Lower leg skin (tissue), 4 donors: ENCODE measurements around the gene CEACAM18. TPM values are rescaled to one million over a fixed set of nuclear protein-coding genes. Genes with fewer than 3 reads are reported as not detected.

Experiments
- DNase-seq, 2 donors: peaks; one replicate each; pipeline ENCODE4 v3.0.0-alpha.2; 2019; ENCODE audit warnings: low spot score in 2 of 2
- H3K4me3 ChIP-seq: fragments of 200-600 bp; sonication (generic); 2 replicates; pipeline ENCODE4 v1.5.1; 2017; ENCODE audit warnings: mild to moderate bottlenecking, low read depth; ENCODE audit not compliant: poor library complexity, severe bottlenecking
- POLR2A ChIP-seq, 2 donors: fragments of 450-650 bp; IDR thresholded peaks; one replicate each; pipeline ENCODE4 v1.6.1; 2016 to 2017; ENCODE audit warnings: antibody characterized with exemption in 2 of 2, mild to moderate bottlenecking in 1 of 2, moderate library complexity in 1 of 2
- WGBS, 2 donors: methylation state at CpG; one replicate each; pipeline ENCODE4 v1.1.5; 2018; 5-methylcytosine and 5-hydroxymethylcytosine counted together
- intact Hi-C: fragments of 100-400 bp; cut with DNase I; formaldehyde crosslinking; loops from one replicate; pipeline ENCODE4 v1.15.0; 2023; ENCODE audit warnings: low total_unique reads
- total RNA-seq, 4 donors: library from RNA; depleted of rRNA; stranded (reverse); fragments of >200 nt; gene quantifications; one replicate each; pipeline ENCODE4 v1.1.0, GENCODE V29; 2016
- TF ChIP-seq, protein P1 (sequence below), 3 donors: fragments of 450-650 bp; IDR thresholded peaks; one replicate each; pipeline ENCODE4 v1.5.1; 2016; ENCODE audit warnings: antibody characterized with exemption in 3 of 3, mild to moderate bottlenecking in 3 of 3, moderate library complexity in 2 of 3

The CEACAM18 gene
- total RNA-seq, 4 donors from 2014 or later: not detected

DNA sequence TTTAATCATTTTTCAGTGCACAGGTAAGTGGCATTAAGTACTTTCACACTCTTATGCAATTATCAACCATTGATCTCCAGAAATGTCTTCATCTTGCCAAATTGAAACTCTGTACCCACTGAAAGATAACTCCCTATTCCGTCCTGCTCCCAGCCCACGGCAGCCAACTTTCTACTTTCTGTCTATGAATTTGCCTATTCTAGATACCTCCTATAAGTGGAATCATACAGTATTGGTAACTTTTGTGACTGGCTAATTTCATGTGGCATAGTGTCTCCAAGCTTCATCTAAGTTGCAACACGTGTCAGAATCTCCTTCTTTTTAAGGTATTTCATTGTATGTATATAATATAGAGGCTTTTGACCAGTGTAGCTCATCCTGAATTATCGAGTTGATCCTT is 5.7 kb upstream of the CEACAM18 start:
- DNase-seq: peak in 1 of 2 donors; percentile 3
- intact Hi-C loops: no loop called here
- TF ChIP-seq, protein P1, sequence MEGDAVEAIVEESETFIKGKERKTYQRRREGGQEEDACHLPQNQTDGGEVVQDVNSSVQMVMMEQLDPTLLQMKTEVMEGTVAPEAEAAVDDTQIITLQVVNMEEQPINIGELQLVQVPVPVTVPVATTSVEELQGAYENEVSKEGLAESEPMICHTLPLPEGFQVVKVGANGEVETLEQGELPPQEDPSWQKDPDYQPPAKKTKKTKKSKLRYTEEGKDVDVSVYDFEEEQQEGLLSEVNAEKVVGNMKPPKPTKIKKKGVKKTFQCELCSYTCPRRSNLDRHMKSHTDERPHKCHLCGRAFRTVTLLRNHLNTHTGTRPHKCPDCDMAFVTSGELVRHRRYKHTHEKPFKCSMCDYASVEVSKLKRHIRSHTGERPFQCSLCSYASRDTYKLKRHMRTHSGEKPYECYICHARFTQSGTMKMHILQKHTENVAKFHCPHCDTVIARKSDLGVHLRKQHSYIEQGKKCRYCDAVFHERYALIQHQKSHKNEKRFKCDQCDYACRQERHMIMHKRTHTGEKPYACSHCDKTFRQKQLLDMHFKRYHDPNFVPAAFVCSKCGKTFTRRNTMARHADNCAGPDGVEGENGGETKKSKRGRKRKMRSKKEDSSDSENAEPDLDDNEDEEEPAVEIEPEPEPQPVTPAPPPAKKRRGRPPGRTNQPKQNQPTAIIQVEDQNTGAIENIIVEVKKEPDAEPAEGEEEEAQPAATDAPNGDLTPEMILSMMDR (IDR thresholded peaks at IDR 0.05): no peak
- no peak for TF ChIP-seq POLR2A (IDR thresholded peaks at IDR 0.05)
- WGBS, 2 donors: 14% methylated on average over 4 of the region's 4 CpGs
- H3K4me3 ChIP-seq: no peak overlapping the region

DNA sequence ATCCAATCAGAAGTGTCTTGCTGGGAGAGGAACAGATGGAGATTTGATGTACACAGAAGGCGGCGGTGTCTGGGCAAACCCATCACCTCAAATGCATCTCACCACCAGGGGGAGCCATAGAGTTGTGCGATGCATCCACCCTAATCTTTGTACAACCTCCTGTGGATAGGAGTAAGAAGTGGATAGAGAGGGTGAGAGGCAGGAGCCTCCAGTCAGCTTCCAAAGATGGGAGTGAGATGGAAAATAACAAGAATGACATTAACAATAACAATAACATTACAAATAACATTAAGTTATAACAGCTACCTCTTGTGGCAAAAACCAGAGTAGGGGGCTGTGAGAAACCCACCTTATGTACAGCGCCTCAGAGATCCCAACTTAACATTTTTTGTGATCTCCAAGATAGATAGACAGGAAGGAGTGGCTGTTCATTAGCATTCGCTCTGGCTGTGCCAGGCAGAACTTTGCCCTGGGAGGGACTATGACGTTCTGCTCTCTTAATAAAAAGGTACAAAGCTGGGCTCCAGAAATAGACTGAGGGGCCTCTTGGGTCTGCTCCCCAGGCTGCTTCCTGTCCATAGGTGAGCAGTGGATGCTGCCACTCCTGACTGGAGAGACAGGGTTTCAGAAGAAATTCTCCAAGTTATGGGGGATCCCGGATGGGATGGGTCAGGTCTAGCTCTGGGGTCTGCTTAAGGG is 5.2 kb upstream of the CEACAM18 start:
- DNase-seq: peak; percentile 73 to 94
- H3K4me3 ChIP-seq: no peak overlapping the region
- intact Hi-C loops: no loop called here
- 29% methylated on average over 7 of the region's 7 CpGs for WGBS, 2 donors
- TF ChIP-seq POLR2A (IDR thresholded peaks at IDR 0.05): no peak
- TF ChIP-seq, protein P1 (IDR thresholded peaks at IDR 0.05): no peak

DNA sequence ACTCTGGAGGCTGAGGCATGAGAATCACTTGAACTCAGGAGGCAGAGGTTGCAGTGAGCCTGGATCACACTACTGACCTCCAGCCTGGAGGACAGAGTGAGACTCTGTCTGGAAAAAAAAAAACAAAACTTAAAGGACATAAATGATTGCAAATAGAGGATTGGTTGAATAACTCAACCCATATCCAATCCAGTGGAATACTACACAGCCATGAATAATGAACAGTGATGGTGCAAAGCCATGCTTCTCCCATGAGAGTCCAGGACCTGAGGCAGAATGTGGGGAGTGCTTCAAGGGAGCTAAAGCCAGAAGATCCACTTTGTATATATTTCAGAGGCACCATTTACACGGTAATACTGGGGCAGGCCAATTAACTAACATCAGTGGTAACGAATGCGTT is 2.2 kb upstream of the CEACAM18 start:
- no peak for TF ChIP-seq POLR2A (IDR thresholded peaks at IDR 0.05)
- TF ChIP-seq, protein P1 (IDR thresholded peaks at IDR 0.05): no peak
- intact Hi-C loops: no loop called here
- no peak overlapping the region for H3K4me3 ChIP-seq
- peak in 1 of 2 donors; percentile 9 for DNase-seq
- 97% methylated on average over 3 of the region's 3 CpGs for WGBS, 2 donors

DNA sequence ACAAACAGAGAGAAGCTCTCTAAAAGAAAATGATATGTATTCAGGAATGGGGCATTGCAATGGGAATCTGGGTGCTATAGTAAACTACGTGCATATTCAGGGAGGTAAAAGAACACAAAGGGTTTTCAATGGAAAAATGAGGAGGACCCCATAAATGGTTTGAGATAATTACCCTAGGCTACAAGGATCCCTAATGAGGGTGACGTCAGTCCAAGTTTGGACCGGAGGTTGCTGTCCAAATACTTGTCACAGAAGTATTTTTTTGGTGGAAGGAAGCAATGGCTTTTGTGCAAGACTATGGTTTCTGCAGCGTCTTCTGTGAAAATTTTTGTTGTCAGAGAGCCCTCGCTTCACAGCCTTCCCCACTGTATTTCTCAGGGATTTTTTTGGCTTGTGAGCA is 995 bp upstream of the CEACAM18 start:
- TF ChIP-seq POLR2A (IDR thresholded peaks at IDR 0.05): no peak
- TF ChIP-seq, protein P1 (IDR thresholded peaks at IDR 0.05): no peak
- peak in 1 of 2 donors; percentile 40 for DNase-seq
- 52 to 64% methylated on average over 5 of the region's 5 CpGs for WGBS, 2 donors
- intact Hi-C loops: no loop called here
- no peak overlapping the region for H3K4me3 ChIP-seq

DNA sequence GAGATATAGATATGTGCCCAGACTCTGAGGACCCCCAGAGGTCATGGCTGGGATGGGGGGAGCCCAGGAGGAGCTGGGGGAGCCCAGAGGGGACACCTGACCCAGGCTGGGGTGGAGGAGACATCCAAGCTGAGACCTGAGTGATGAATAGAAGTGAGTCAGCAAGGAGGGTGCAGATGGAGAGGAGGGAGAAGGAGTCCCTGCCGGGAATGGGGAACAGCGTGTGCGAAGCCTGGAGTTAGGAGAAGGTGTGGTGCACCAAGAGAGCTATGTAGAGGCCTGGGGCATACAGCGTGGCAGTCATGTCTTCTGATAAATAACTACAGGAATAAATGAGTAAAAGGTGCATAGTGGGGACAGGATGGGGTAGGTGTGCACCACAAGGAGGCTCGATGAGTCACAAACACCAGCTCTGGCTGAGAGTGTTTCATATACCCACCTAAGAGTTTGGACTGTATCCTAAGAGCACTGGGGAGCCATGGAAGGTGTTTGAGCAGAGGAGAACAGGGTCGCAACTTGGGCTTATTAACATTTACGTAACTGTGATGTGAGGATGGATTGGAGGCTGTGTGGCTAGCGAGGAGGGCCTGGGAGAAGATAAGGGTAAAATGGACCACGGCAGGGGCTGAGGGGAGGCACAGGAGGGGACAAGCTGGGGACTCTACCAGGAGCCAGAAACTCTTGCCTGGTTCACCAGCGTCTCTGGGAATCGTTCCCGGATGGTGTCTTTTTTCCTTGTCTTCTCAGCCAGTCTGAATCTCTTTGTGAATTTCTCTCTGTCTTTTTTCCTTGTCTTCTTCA is 1.4 kb downstream of the CEACAM18 start:
- DNase-seq: peak in 1 of 2 donors; percentile 70
- no peak overlapping the region for H3K4me3 ChIP-seq
- intact Hi-C loops: no loop called here
- WGBS, 2 donors: 79 to 83% methylated on average over 12 of the region's 12 CpGs
- TF ChIP-seq, protein P1 (IDR thresholded peaks at IDR 0.05): no peak
- TF ChIP-seq POLR2A (IDR thresholded peaks at IDR 0.05): no peak
